Astrocyte of the cerebellum (primary cell): ENCODE measurements around the gene RAD51B.
"Not testable (repeated sequence)": the region's sequence is repeated elsewhere in the genome, so short reads cannot be mapped to it uniquely, and the experiment has no call there.

Experiments used
- DNase-seq: peaks from one replicate; pipeline ENCODE4 v3.0.0-alpha.2; 2011; ENCODE audit warnings: low read depth
- H3K4me3 ChIP-seq: 2 replicates; pipeline ENCODE4 v1.5.1; 2011; ENCODE audit warnings: mild to moderate bottlenecking, low read depth, low read length, moderate library complexity
- CTCF ChIP-seq: IDR thresholded peaks from 2 replicates; pipeline ENCODE4 v1.5.1; 2012; ENCODE audit warnings: low read length, low read depth, moderate library complexity, mild to moderate bottlenecking; ENCODE audit errors: missing control alignments
- in situ Hi-C: cut with HindIII; loops from 2 replicates; pipeline ENCODE4 v1.10.0; 2017; ENCODE audit warnings: low sequenced_read_pairs

Gene RAD51B

GRCh38 chr14:68094158-68094557, 274.6 kb downstream of the RAD51B start:
- no peak for TF ChIP-seq CTCF
- H3K4me3 ChIP-seq, result no peak overlapping the region
- no peak for DNase-seq
- in situ Hi-C loops, result no loop called here

- in situ Hi-C loops, result no loop called here
- no peak for DNase-seq
- no peak overlapping the region for H3K4me3 ChIP-seq
These were observed 275.2 kb downstream of the RAD51B start for GRCh38 chr14:68094752-68095151.

GRCh38 chr14:68097727-68098126, 278.1 kb downstream of the RAD51B start:
- no peak for TF ChIP-seq CTCF
- DNase-seq, result no peak
- no peak overlapping the region for H3K4me3 ChIP-seq
- in situ Hi-C loops, result no loop called here

More at GRCh38 chr14:68094752-68095151, 275.2 kb downstream of the RAD51B start:
- TF ChIP-seq CTCF, result no peak

- no peak overlapping the region for H3K4me3 ChIP-seq
- DNase-seq, result no peak
- TF ChIP-seq CTCF, result no peak
- in situ Hi-C loops, result no loop called here
These were observed 279.3 kb downstream of the RAD51B start for GRCh38 chr14:68098834-68099233.

GRCh38 chr14:68099495-68100045, 280.0 kb downstream of the RAD51B start:
- TF ChIP-seq CTCF, result no peak
- in situ Hi-C loops, result no loop called here

GRCh38 chr14:68101715-68102301, 282.2 kb downstream of the RAD51B start:
- in situ Hi-C loops, result not testable (repeated sequence)

More at GRCh38 chr14:68099495-68100045, 280.0 kb downstream of the RAD51B start:
- DNase-seq, result peak; percentile 45
- no peak overlapping the region for H3K4me3 ChIP-seq

GRCh38 chr14:68103853-68104252, 284.3 kb downstream of the RAD51B start:
- DNase-seq, result no peak
- no peak for TF ChIP-seq CTCF
- H3K4me3 ChIP-seq, result no peak overlapping the region
- in situ Hi-C loops, result no loop called here

More at GRCh38 chr14:68101715-68102301, 282.2 kb downstream of the RAD51B start:
- not testable (repeated sequence) for H3K4me3 ChIP-seq, DNase-seq
